Fibroblast of the aortic adventitia (primary cell): ENCODE data around the gene CCDC149. TPM values are rescaled to one million over a fixed set of nuclear protein-coding genes. Genes with fewer than 3 reads are reported as not detected.
"Not testable (repeated sequence)": the region's sequence is repeated elsewhere in the genome, so short reads cannot be mapped to it uniquely, and the experiment has no call there.

Experiments used
- DNase-seq: peaks from one replicate; pipeline ENCODE4 v3.0.0-alpha.2; 2010; ENCODE audit warnings: low read depth
- H3K4me3 ChIP-seq: 2 replicates; pipeline ENCODE4 v1.5.1; 2011; ENCODE audit warnings: low read depth, mild to moderate bottlenecking, control low read depth, low read length, moderate library complexity
- total RNA-seq: library from RNA; depleted of rRNA; stranded (reverse); fragments of >200 nt; gene quantifications from 2 replicates; pipeline ENCODE4 v1.2.3, GENCODE V29; 2012; ENCODE audit warnings: low replicate concordance
- TF ChIP-seq, protein P1 (sequence below): IDR thresholded peaks from 2 replicates; pipeline ENCODE4 v1.5.1; 2011; ENCODE audit warnings: mild to moderate bottlenecking, low read length, control low read depth, inconsistent platforms; ENCODE audit not compliant: insufficient read depth

Gene CCDC149
- total RNA-seq, 1 donor, result 18.3 TPM

DNA sequence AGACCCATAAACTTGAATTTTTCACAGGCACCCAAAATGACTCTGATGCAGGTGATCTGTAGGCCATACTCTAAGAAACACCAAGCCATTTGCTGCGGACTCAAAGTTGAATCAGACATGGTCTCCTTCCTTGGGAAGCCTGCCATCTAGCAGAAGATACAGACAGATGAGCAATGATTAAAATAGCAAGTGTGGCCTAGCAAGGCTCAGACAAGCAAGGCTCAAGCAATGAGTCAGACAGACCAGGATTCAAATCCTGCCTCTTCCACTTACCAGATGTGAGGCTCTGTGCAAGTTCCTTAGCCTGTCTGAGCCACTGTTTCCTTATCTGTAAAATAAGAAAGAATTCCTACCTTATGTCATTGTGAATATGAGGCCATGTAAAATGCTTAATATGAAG is 2.3 kb downstream of the CCDC149 start:
- H3K4me3 ChIP-seq, result no peak overlapping the region
- peak; percentile 41 for DNase-seq
- TF ChIP-seq, protein P1, sequence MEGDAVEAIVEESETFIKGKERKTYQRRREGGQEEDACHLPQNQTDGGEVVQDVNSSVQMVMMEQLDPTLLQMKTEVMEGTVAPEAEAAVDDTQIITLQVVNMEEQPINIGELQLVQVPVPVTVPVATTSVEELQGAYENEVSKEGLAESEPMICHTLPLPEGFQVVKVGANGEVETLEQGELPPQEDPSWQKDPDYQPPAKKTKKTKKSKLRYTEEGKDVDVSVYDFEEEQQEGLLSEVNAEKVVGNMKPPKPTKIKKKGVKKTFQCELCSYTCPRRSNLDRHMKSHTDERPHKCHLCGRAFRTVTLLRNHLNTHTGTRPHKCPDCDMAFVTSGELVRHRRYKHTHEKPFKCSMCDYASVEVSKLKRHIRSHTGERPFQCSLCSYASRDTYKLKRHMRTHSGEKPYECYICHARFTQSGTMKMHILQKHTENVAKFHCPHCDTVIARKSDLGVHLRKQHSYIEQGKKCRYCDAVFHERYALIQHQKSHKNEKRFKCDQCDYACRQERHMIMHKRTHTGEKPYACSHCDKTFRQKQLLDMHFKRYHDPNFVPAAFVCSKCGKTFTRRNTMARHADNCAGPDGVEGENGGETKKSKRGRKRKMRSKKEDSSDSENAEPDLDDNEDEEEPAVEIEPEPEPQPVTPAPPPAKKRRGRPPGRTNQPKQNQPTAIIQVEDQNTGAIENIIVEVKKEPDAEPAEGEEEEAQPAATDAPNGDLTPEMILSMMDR, result no peak

DNA sequence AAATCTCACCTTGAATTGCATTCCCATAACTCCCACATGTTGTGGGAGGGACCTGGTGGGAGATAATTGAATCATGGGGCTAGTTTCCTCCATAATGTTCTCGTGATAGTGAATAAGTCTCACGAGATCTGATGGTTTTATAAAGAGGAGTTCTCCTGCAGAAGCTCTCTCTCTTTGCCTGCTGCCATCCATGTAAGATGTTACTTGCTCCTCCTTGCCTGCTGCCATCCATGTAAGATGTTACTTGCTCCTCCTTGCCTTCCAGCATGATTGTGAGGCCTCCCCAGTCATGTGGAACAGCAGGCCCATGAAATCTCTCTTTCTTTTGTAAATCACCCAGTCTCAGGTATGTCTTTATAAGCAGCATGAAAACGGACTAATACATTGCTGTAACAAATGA is 3.2 kb downstream of the CCDC149 start:
- not testable (repeated sequence) for H3K4me3 ChIP-seq

GRCh38 chr4:24897639-24898038 is 15.2 kb downstream of the CCDC149 start:
- TF ChIP-seq, protein P1, result no peak
- no peak overlapping the region for H3K4me3 ChIP-seq
- DNase-seq, result no peak

More for the DNA sequence above, 3.2 kb downstream of the CCDC149 start:
- DNase-seq, result not testable (repeated sequence)

GRCh38 chr4:24896977-24897376 is 15.9 kb downstream of the CCDC149 start:
- no peak overlapping the region for H3K4me3 ChIP-seq
- no peak for DNase-seq
- TF ChIP-seq, protein P1, result no peak

DNA sequence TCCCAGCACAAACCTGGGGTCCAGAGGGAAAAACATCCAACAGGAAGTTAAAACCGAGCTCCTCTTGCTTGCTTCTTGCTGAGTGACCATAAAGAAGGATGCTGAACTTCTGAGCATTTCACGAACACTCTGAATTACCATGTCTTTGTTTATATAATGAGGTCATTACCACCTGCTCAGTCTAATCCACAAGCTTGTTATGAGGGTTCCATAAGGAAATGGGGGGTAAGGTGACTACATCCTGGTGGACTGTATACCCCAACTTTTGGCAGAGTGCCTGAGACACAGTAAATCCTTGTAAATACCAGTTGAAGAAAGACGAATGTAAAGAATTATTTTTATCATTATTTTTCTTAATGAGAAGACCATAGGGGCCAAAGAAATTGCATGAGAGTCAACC is 16.8 kb downstream of the CCDC149 start:
- TF ChIP-seq, protein P1, result no peak
- H3K4me3 ChIP-seq, result no peak overlapping the region
- no peak for DNase-seq

GRCh38 chr4:24895461-24895860 is 17.4 kb downstream of the CCDC149 start:
- TF ChIP-seq, protein P1, result no peak
- DNase-seq, result no peak
- H3K4me3 ChIP-seq, result no peak overlapping the region

GRCh38 chr4:24894846-24895245 is 18.0 kb downstream of the CCDC149 start:
- DNase-seq, result no peak
- no peak overlapping the region for H3K4me3 ChIP-seq
- TF ChIP-seq, protein P1, result no peak
